ENCODE data around the gene MDC1. TPM values are rescaled to one million over a fixed set of nuclear protein-coding genes. Genes with fewer than 3 reads are reported as not detected.
"Not testable (repeated sequence)": the region's sequence is repeated elsewhere in the genome, so short reads cannot be mapped to it uniquely, and the experiment has no call there.

The MDC1 gene
- total and polyA plus RNA-seq, 2 donors from 2014 or later, result 9.5 to 47.9 TPM

GRCh38 chr6:30672445-30673253 is 44.4 kb downstream of the MDC1 start, which contains the start of gene DHX16:
Gene DHX16, minus strand, starts transcription at chr6:30673006. Its CDS starts 165 bp downstream, at chr6:30672841.
- FAIRE-seq (peak; percentile 55), DNase-seq (peak; percentile 96 to 99 (median 97))
- H3K27me3 ChIP-seq (ENCODE audit: control insufficient read depth, insufficient read depth, low read length), result no peaks in the 10 kb centered on the region
- peaks cover 0 to 5% (median 0%) of the 10 kb centered on the region in 3 donors for H3K4me1 ChIP-seq (ENCODE audit: control insufficient read depth in 2 of 3, insufficient read depth in 2 of 3, low read depth in 1 of 3, low read length in 3 of 3)
- H3K9me3 ChIP-seq (ENCODE audit: control insufficient read depth in 2 of 3, insufficient read depth in 1 of 3, low read length in 3 of 3), result no peaks in the 10 kb centered on the region
- H3K27ac ChIP-seq (ENCODE audit: low read depth in 2 of 2, low read length in 2 of 2), result peak within 1 kb of the TSS in 1 of 2 donors; percentile 78
- H3K4me3 ChIP-seq (ENCODE audit: low read length in 3 of 3), result peak within 1 kb of the TSS; percentile 86 to 99 (median 90)
- H3K36me3 ChIP-seq (ENCODE audit: control insufficient read depth in 2 of 3, insufficient read depth in 3 of 3, low read length in 3 of 3), result peaks cover 0 to 19% (median 14%) of the 10 kb centered on the region in 3 donors
- TF ChIP-seq CTCF (IDR thresholded peaks at IDR 0.05; ENCODE audit: borderline replicate concordance, extremely low read depth, insufficient read depth), result peak; percentile 94
- intact Hi-C loops (cut with DNase I), result no loop called here
- H3K9ac ChIP-seq (ENCODE audit: low read length in 3 of 3), result peak within 1 kb of the TSS; percentile 74 to 91 (median 90)

GRCh38 chr6:30670760-30671527 is 46.1 kb downstream of the MDC1 start:
- TF ChIP-seq CTCF (IDR thresholded peaks at IDR 0.05; ENCODE audit: borderline replicate concordance, extremely low read depth, insufficient read depth), result peak; percentile 2
- FAIRE-seq (no peak), DNase-seq (peak in 1 of 5 donors; percentile 30)
- Histone ChIP-seq H3K36me3 (ENCODE audit: control insufficient read depth in 2 of 3, insufficient read depth in 3 of 3, low read length in 3 of 3) (peaks cover 3 to 23% (median 14%) of the 10 kb centered on the region in 3 donors), H3K4me1 (ENCODE audit: control insufficient read depth in 2 of 3, insufficient read depth in 2 of 3, low read depth in 1 of 3, low read length in 3 of 3) (peaks cover 0 to 5% (median 0%) of the 10 kb centered on the region in 3 donors), H3K4me3 (ENCODE audit: low read length in 3 of 3) (no peak overlapping the region), H3K27me3 (ENCODE audit: control insufficient read depth, insufficient read depth, low read length) (no peaks in the 10 kb centered on the region), H3K9me3 (ENCODE audit: control insufficient read depth in 2 of 3, insufficient read depth in 1 of 3, low read length in 3 of 3) (no peaks in the 10 kb centered on the region), H3K9ac (ENCODE audit: low read length in 3 of 3) (no peak overlapping the region), H3K27ac (ENCODE audit: low read depth in 2 of 2, low read length in 2 of 2) (no peak overlapping the region)
- intact Hi-C loops (cut with DNase I), result no loop called here

GRCh38 chr6:30666300-30666699 is 50.8 kb downstream of the MDC1 start:
- H3K4me1 ChIP-seq (ENCODE audit: control insufficient read depth in 2 of 3, insufficient read depth in 2 of 3, low read depth in 1 of 3, low read length in 3 of 3); H3K4me3 ChIP-seq (ENCODE audit: low read length in 3 of 3); intact Hi-C loops (cut with DNase I); DNase-seq; H3K9me3 ChIP-seq (ENCODE audit: control insufficient read depth in 2 of 3, insufficient read depth in 1 of 3, low read length in 3 of 3); H3K9ac ChIP-seq (ENCODE audit: low read length in 3 of 3); H3K27ac ChIP-seq (ENCODE audit: low read depth in 2 of 2, low read length in 2 of 2); H3K27me3 ChIP-seq (ENCODE audit: control insufficient read depth, insufficient read depth, low read length); FAIRE-seq: not testable (repeated sequence)
- H3K36me3 ChIP-seq (ENCODE audit: control insufficient read depth in 2 of 3, insufficient read depth in 3 of 3, low read length in 3 of 3), result peaks cover 9 to 62% (median 42%) of the 10 kb centered on the region in 3 donors

Measured in kidney (tissue), 14 donors.